Superior temporal gyrus (tissue), 1 donor: ENCODE data around the gene TM2D3.
"Not testable (repeated sequence)": the region's sequence is repeated elsewhere in the genome, so short reads cannot be mapped to it uniquely, and the experiment has no call there.

ENCODE experiments used
- DNase-seq: peaks from one replicate; pipeline ENCODE4 v3.0.0-alpha.2; 2016; ENCODE audit errors: extremely low spot score

The TM2D3 gene

DNA sequence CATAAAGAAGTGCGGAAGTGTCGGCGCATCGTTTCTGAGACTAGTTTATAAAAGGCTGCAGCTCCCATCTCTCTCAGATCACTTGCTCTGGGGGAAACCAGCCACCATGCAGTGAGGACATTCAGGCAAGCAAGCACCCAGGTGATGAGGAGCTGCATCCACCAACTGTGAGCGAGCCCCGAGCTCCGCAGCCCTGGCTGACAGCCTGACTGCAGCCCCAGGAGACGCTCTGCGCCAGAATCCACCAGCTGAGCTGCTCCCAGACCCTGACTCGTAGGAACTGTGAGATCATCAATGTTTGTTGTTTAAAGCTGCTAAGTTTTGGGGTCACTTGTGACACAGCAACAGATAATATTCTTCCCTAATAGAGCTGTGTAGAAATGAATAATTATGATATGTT lies 5.0 kb upstream of the TM2D3 start:
- DNase-seq, result no peak

GRCh38 chr15:101654624-101655337 lies 2.6 kb upstream of the TM2D3 start:
- not testable (repeated sequence) for DNase-seq

DNA sequence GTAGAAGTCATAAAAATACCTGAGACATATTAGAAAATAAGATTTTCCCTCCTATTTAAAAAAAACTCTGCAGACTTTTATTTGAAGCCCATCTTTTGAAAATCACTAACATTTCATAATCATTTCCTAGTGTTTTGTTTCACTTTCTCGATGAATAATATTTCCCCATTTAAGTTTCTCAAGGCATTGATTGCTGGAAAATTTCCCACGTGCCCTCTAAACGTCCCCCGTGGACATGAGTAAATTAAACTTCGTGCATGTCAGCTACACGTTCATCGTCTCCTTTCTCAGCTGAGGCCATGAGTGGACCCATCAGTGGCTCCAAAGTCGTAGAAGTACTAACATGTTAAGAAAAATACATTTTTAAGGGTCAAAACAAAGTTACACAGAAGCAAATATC lies 2.0 kb upstream of the TM2D3 start:
- DNase-seq, result no peak

DNA sequence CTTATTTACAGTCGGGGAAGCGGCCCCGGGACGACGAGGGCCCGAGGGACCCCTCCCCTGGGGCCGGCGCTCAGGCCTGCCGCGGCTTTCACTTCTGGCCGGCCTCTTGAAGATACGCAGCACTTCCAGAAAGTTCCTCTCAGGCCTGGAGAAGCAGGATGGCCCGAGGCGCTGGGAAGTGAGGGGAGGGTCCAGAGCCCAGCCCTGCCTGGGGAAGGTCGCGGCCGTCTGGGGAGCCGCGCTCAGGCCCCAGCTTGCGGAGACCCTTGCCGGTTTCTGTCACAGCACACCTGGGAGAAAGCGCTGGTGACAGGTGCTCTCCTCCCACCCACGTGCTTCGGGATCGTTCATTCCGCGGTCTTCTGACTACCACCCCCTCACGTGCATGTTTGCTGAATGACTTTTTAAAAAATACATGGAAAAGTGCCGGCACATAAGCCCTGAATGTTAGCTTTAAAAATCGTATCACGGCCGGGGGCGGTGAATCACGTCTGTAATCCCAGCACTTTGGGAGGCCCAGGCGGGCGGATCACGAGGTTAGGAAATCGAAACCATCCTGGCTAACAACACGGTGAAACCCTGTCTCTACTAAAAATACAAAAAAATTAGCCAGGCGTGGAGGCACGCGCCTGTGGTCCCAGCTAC lies 727 bp upstream of the TM2D3 start:
- no peak for DNase-seq

DNA sequence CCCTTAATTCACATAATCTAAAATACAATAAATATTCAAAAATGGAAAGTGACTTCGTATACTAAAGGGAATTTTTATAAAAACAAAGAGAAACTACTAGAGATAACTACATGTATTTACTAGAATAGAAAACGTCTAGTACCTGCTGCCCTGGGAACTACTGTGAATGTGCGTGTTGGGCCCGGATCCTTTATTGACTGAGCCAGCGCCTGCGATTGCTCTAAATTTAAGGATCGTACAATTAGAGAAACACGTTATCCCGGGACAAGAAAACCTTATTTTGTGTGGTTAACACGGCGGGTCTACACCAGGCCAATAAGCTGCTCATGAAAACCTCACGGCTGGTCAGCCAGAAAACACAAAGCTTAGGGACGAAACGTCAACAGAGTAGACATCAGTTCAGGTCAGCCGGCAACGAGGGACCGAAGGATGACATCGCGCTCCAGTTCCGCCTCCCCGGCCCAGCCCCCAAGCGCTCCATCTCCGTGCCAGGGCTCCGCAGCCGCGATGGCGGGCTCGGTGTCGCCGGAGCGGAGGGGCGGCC lies 555 bp downstream of the TM2D3 start:
- peak; percentile 59 for DNase-seq

- no peak for DNase-seq
Observed at GRCh38 chr15:101650145-101650544, 2.0 kb downstream of the TM2D3 start.

GRCh38 chr15:101648356-101648755 lies 3.8 kb downstream of the TM2D3 start:
- DNase-seq, result no peak

GRCh38 chr15:101647251-101647650 lies 4.9 kb downstream of the TM2D3 start:
- no peak for DNase-seq

GRCh38 chr15:101646672-101647071 lies 5.5 kb downstream of the TM2D3 start:
- DNase-seq, result no peak

DNA sequence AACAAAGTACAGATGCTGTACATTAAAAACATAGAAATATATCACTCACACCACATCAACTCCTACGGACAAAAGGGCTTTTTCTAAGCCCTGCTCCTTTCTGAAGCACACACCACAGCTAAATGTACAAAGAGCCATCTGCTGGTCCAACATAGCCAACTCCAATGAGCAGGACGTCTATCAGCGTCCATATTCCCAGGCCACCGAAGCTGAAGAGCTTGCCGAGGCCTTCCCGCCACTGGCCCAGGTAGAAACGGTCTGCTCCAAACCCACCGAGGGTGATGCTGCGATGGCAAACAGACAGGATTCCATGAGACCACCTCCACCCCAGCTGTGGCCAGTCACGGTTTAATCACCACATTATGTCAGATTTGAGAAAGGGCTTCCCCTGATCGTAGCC lies 9.8 kb downstream of the TM2D3 start:
- DNase-seq, result peak; percentile 83

- peak; percentile 30 for DNase-seq
Observed at GRCh38 chr15:101641894-101642293, 10.3 kb downstream of the TM2D3 start.

DNA sequence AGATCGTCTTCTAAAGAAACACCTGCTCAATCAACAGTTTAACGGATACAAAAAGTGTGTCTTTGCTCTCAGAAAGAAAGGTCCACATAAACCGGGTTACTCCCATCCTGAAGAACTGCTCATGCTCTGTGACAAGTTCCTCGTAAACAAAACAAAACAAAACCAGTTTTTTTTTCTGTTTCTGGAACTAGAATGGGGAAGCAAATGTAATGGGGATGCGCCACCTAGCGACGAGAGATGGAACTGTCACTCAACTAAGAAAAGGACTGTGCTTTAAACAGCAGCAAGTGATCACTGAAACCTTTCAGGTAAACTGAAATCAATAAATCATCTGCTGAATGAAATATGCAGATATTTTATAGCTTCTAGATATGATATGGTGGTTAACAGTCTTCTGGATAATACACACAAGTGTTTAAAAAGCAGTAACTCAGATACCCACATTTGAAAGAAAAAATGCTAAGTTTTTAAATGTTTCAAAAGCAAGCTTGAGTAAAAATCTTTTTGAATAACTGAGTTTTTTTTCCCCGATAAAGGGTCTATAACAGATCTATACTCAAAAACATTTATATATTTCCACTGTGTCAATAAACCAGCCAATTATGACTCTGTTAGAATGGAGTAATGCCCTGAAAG lies 10.9 kb downstream of the TM2D3 start:
- peak; percentile 97 for DNase-seq

DNA sequence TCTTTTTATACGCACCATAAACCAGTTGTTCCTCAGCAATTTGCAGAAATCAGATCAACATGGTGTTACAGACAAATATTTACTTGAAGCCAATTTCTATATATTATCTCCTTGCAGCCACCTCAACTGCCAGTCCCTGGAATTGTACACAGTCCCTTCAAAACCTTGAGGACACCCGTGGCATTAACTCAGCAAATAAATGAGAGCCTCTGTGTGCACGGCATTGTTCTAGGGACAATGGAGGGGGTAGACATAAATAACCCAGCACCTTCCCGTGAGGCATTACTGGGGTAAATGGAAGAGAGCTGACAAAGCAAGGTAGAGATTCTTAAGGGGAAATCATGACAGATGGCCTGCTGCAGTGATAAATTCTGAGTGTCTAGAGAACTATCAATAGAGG lies 12.5 kb downstream of the TM2D3 start:
- DNase-seq, result no peak

DNA sequence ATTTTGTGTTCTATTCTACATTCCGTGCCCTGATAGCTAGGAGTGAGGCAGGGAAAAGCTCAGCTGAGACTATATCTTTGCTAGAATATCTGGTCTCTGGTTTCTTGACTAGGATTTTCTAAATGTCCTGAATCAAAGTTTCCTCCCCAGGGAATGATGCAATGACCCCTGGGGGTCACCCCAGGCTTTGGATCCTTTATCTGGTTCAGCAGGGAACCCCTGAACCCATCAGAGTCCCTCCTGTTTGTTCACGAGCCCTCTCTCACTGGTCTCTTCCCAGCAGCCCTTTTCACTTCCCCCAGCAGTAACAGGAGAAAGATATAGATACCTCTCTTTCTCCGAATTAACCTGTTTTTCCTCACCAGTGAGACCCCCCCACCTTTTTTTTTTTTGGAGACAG lies 14.3 kb downstream of the TM2D3 start:
- DNase-seq, result no peak

DNA sequence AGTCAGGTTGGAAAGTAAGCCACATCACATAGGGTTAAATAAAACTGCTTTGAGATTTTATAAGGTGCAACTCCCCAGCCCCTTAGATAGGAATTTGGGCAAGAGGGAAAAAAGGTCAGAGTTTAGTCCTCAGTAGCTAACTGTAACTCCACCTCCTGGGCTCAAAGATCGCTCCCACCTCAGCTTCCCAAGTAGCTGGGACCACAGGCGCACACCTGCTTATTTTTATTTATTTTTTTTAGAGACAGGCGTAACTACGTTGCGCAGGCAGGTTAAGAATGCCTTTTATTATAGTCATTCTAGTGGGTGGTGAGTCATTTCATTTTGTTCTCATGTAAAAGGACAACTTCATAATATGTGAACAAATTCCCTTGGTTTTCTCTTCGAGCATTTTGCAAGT lies 14.7 kb downstream of the TM2D3 start:
- no peak for DNase-seq

DNA sequence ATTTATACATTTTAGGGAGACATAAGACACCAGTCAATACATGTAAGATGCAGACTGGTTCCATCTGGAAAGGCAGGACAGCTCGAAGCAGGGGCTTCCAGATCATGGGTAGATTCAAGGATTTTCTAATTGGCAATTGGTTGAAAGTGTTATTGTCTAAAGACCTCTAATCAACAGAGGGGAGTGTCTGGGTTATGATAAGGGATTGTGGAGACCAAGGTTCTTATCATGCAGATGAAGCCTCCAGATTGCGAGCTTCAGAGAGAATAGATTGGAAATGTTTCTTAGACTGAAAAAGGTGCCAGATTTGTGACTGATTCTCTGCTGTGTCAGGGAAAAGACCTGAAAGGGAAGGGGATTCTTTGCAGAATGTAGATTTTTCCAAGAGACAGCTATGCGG lies 15.1 kb downstream of the TM2D3 start:
- DNase-seq, result no peak

GRCh38 chr15:101635944-101636727 lies 16.0 kb downstream of the TM2D3 start:
- DNase-seq, result no peak

GRCh38 chr15:101633356-101633755 lies 18.8 kb downstream of the TM2D3 start:
- DNase-seq, result no peak

GRCh38 chr15:101626729-101627128 lies 25.5 kb downstream of the TM2D3 start:
- DNase-seq, result not testable (repeated sequence)

DNA sequence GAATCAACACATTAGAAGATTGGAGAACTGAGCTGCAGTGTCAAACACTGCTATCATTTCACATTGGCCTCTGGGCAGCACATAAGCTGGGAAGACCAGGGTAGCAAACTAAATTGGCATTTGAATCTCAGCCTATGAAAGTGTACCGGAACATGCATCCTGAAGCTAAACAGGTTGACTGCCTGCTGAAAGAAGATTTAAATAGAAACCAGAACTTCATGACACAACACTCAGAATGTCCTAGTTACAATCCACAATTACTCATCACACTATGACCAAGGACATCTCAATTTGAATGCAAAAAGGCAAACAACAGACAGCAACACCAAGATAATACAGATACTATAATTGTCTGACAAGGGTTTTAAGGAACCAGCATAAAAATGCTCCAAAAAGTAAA lies 26.2 kb downstream of the TM2D3 start:
- DNase-seq, result peak; percentile 58

DNA sequence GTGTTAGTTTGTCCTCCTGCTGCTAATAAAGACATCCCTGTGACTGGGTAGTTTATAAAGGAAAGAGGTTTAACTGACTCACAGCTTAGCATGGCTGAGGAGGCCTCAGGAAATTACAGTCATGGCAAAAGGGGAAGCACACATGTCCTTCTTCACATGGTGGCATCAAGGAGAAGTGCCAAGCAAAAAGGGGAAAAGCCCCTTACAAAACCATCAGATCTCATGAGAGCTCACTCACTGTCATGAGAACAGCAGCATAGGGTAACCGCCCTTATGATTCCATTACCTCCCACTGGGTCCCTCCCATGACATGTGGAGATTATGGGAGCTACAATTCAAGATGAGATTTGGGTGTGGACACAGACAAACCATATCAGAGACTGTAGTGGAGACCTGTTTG lies 27.0 kb downstream of the TM2D3 start:
- DNase-seq, result no peak
